Umbilical cord (tissue), 2 donors: Measurements from ENCODE around the gene DQX1. TPM values are rescaled to one million over a fixed set of nuclear protein-coding genes. Genes with fewer than 3 reads are reported as not detected.
"Not testable (repeated sequence)": the region's sequence is repeated elsewhere in the genome, so short reads cannot be mapped to it uniquely, and the experiment has no call there.

ENCODE experiments used
- DNase-seq: peaks from one replicate; pipeline ENCODE4 v3.0.0-alpha.2; 2015; ENCODE audit warnings: low spot score
- total RNA-seq: library from RNA; depleted of rRNA; stranded (reverse); fragments of >200 nt; gene quantifications from one replicate; pipeline ENCODE4 v1.2.3, GENCODE V29; 2014; ENCODE audit warnings: low replicate concordance; ENCODE audit not compliant: insufficient read depth

DQX1 gene
- total RNA-seq, 1 donor from 2014 or later: 0.24 TPM

GRCh38 chr2:74496997-74497776, 28.8 kb downstream of the DQX1 start:
- no peak for DNase-seq

- no peak for DNase-seq
Observed at GRCh38 chr2:74495440-74495839, 30.6 kb downstream of the DQX1 start.

GRCh38 chr2:74493546-74493945, 32.5 kb downstream of the DQX1 start:
- no peak for DNase-seq

GRCh38 chr2:74491648-74492544, 34.1 kb downstream of the DQX1 start:
- DNase-seq: no peak

- DNase-seq: no peak
Observed at GRCh38 chr2:74489906-74490305, 36.1 kb downstream of the DQX1 start.

GRCh38 chr2:74488643-74489481, 37.2 kb downstream of the DQX1 start:
- no peak for DNase-seq

- no peak for DNase-seq
Observed at GRCh38 chr2:74486141-74486540, 39.9 kb downstream of the DQX1 start.

- DNase-seq: not testable (repeated sequence)
Observed at GRCh38 chr2:74483675-74484164, 42.3 kb downstream of the DQX1 start.

- DNase-seq: peak; percentile 99
Observed at GRCh38 chr2:74482801-74483674, 43.0 kb downstream of the DQX1 start, which contains the start of the genes CCDC142 and TTC31. Gene CCDC142 (minus strand): TSS chr2:74482998. CDS start chr2:74482837, 161 bp downstream. Gene TTC31 (plus strand): TSS chr2:74483081. CDS start chr2:74483096, 15 bp downstream.

- no peak for DNase-seq
Observed at GRCh38 chr2:74481961-74482800, 43.9 kb downstream of the DQX1 start.

- no peak for DNase-seq
Observed at GRCh38 chr2:74481431-74481830, 44.6 kb downstream of the DQX1 start.

GRCh38 chr2:74474899-74475298, 51.1 kb downstream of the DQX1 start:
- no peak for DNase-seq

- DNase-seq: no peak
Observed at GRCh38 chr2:74474481-74474880, 51.5 kb downstream of the DQX1 start.

GRCh38 chr2:74472945-74473258, 53.1 kb downstream of the DQX1 start:
- DNase-seq: no peak

GRCh38 chr2:74472086-74472944, 53.7 kb downstream of the DQX1 start, which contains the start of gene MRPL53:
Gene MRPL53 (minus strand): TSS chr2:74472680. CDS start chr2:74472660, 20 bp downstream.
- DNase-seq: peak; percentile 97

- no peak for DNase-seq
Observed at GRCh38 chr2:74471332-74472065, 54.5 kb downstream of the DQX1 start.

- not testable (repeated sequence) for DNase-seq
Observed at GRCh38 chr2:74470742-74471141, 55.3 kb downstream of the DQX1 start.
